ENCODE data around the gene MYO1H.

Gene MYO1H

DNA sequence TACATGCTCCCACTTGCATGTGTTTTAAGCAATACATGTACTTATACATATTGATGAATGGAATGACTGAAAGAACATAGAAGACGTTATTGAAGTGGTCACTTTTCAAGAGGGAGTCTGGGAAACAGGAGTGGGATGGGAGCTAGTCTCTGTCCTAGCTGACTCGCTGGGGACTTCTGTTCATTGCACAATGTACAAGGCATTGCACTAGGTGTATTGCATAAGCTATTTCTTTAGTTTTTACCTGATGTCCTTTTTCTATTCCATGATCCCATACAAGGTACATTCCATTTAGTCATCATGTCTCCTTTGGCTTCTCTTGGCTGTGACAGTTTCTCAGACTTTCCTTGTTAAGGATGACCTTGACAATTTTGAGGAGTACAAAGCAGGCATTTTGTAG, 4.0 kb upstream of the MYO1H start:
- H3K27me3 ChIP-seq: peaks cover 5% of the 10 kb centered on the region; the same call in 1 of the 2 replicates
- H3K9me3 ChIP-seq: no peaks in the 10 kb centered on the region
- TF ChIP-seq, protein P1, sequence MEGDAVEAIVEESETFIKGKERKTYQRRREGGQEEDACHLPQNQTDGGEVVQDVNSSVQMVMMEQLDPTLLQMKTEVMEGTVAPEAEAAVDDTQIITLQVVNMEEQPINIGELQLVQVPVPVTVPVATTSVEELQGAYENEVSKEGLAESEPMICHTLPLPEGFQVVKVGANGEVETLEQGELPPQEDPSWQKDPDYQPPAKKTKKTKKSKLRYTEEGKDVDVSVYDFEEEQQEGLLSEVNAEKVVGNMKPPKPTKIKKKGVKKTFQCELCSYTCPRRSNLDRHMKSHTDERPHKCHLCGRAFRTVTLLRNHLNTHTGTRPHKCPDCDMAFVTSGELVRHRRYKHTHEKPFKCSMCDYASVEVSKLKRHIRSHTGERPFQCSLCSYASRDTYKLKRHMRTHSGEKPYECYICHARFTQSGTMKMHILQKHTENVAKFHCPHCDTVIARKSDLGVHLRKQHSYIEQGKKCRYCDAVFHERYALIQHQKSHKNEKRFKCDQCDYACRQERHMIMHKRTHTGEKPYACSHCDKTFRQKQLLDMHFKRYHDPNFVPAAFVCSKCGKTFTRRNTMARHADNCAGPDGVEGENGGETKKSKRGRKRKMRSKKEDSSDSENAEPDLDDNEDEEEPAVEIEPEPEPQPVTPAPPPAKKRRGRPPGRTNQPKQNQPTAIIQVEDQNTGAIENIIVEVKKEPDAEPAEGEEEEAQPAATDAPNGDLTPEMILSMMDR (IDR thresholded peaks at IDR 0.05; ENCODE audit: low read depth, low read length): no peak
- H3K4me1 ChIP-seq: no peaks in the 10 kb centered on the region
- H3K36me3 ChIP-seq: no peaks in the 10 kb centered on the region
- H3K4me3 ChIP-seq (ENCODE audit: low read depth, low read length): no peak overlapping the region
- no peak for DNase-seq

DNA sequence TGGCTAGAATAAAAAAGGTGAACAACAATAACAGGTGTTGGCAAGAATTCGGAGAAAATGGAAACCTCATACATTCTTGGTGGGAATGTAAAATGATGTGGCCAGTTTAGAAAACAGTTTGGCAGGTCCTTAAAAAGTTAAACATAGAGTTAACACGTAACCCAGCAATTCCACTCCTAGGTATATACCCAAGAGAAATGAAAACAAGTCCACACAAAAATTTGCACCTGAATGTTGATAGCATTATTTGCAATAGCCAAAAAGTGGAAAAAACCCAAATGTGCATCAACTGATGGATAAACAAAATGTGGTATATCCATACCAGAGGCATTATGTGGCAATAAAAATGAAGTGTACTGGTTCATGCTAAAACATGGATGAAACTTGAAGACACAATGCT, 2.3 kb upstream of the MYO1H start:
- Histone ChIP-seq H3K36me3 (no peaks in the 10 kb centered on the region), H3K4me1 (no peaks in the 10 kb centered on the region), H3K9me3 (no peaks in the 10 kb centered on the region), H3K4me3 (ENCODE audit: low read depth, low read length) (no peak overlapping the region), H3K27me3 (peaks cover 5% of the 10 kb centered on the region; the same call in 1 of the 2 replicates)
- TF ChIP-seq, protein P1 (IDR thresholded peaks at IDR 0.05; ENCODE audit: low read depth, low read length): no peak
- no peak for DNase-seq

DNA sequence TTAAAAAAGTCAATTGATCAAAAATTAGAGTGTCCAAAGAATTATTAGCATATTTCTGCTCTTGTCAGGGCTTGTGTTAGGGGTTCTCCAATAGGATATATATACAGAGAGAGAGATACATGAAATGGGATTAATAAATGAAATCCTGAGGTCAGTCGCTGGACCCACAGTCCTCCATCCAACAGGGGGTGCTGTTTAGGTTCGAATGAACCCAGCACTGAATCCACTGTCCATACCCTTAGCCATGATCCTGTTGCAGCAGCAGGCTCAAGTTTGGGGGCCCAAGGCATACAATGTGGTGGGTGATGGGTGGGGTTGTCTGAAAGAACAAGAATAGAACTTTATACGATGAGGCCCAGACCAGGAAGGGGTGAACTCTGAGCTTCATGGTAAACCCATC, 780 bp upstream of the MYO1H start:
- no peaks in the 10 kb centered on the region for H3K4me1 ChIP-seq
- peak; percentile 30 for DNase-seq
- no peaks in the 10 kb centered on the region for H3K9me3 ChIP-seq
- H3K27me3 ChIP-seq: peaks cover 5% of the 10 kb centered on the region; the same call in 1 of the 2 replicates
- TF ChIP-seq, protein P1 (IDR thresholded peaks at IDR 0.05; ENCODE audit: low read depth, low read length): peak; percentile 52
- no peak overlapping the region for H3K4me3 ChIP-seq (ENCODE audit: low read depth, low read length)
- no peaks in the 10 kb centered on the region for H3K36me3 ChIP-seq

DNA sequence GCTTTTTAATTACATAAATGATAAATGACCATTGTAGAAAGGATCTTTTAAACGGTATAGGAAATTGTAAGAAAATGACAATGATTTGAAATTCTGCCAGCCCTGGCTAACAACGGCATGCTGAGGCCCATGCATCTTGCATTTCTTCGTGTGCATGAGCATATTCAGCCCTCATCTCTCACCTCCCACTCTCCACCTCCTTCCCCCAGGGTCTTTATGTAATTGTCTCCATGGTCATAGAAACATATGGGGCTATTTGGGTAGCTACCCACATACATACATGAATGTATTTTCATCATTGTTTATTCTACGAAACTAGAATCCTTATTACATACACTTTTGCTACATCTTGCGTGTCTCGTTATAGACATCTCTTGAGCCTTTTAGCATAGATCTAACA, 4.5 kb downstream of the MYO1H start:
- no peaks in the 10 kb centered on the region for H3K4me1 ChIP-seq
- no peak for DNase-seq
- H3K27me3 ChIP-seq: no peaks in the 10 kb centered on the region
- TF ChIP-seq, protein P1 (IDR thresholded peaks at IDR 0.05; ENCODE audit: low read depth, low read length): no peak
- H3K36me3 ChIP-seq: no peaks in the 10 kb centered on the region
- no peak overlapping the region for H3K4me3 ChIP-seq (ENCODE audit: low read depth, low read length)
- no peaks in the 10 kb centered on the region for H3K9me3 ChIP-seq

DNA sequence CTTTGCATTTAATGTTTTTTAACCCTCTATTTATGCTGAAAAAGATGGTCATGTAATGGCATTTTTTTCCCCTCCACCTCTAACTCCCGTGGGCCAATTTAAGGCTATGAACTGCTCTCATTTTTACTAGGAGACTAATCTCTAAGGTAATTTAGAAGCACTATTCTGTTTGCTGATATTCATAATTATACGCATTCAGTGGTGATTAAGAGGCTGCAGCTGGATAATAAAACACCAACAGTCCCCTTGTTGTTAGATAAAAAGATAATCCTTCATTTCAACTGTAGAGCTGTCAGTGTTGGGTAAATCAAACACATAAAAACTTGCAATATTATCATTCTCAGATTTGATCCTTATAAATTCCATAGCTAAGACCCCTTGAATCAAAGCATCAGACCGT, 8.9 kb downstream of the MYO1H start:
- no peaks in the 10 kb centered on the region for H3K4me1 ChIP-seq
- no peak overlapping the region for H3K4me3 ChIP-seq (ENCODE audit: low read depth, low read length)
- H3K36me3 ChIP-seq: no peaks in the 10 kb centered on the region
- TF ChIP-seq, protein P1 (IDR thresholded peaks at IDR 0.05; ENCODE audit: low read depth, low read length): no peak
- H3K27me3 ChIP-seq: no peaks in the 10 kb centered on the region
- H3K9me3 ChIP-seq: no peaks in the 10 kb centered on the region
- no peak for DNase-seq

DNA sequence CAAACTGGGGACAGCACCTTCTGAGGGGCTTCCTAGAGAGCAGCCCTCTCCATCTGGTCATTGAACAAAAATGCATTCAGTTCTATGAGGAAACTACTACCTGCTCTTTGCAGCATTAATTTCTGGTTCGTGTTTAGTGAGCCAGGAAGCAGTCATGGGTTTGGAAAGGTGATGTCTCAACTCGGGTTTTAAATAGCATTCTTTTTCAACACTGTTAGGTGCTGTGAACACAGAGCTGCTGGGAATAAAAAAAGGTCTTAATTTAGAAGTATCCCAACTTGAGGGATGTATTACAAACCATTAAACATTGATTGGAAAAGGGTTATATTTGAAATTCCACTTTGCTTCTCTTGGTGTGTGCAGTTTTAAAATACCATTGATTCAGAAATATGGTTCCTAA, 9.3 kb downstream of the MYO1H start:
- no peaks in the 10 kb centered on the region for H3K36me3 ChIP-seq
- H3K9me3 ChIP-seq: no peaks in the 10 kb centered on the region
- no peak for DNase-seq
- no peak overlapping the region for H3K4me3 ChIP-seq (ENCODE audit: low read depth, low read length)
- TF ChIP-seq, protein P1 (IDR thresholded peaks at IDR 0.05; ENCODE audit: low read depth, low read length): no peak
- H3K4me1 ChIP-seq: no peaks in the 10 kb centered on the region
- H3K27me3 ChIP-seq: no peaks in the 10 kb centered on the region

Measured in BE2C (cell line).